Activated CD4-positive, alpha-beta T cell treated with anti-CD3 and anti-CD28 coated beads for 4 hours (primary cell): ENCODE data around the gene CLK1.

Experiments used
- DNase-seq, 2 donors: peaks; one replicate each; pipeline ENCODE4 v3.0.0-alpha.2; 2020

Gene CLK1

DNA sequence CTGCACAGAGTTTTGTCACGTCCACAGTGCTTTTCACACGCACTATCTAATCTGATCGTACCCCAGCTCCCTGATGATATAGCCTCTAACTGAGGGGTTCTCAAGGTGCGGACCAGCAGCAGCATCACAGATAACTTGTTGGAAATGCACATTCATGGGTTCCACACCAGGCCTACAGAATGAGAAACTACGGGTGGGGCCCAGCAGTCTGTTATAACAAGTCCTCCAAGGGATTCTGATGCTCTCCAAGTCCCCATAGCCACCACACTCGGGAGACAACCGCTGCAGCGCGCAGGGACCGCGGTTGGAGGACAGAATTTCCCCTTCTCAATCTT lies 53.5 kb downstream of the CLK1 start:
- DNase-seq = no peak

DNA sequence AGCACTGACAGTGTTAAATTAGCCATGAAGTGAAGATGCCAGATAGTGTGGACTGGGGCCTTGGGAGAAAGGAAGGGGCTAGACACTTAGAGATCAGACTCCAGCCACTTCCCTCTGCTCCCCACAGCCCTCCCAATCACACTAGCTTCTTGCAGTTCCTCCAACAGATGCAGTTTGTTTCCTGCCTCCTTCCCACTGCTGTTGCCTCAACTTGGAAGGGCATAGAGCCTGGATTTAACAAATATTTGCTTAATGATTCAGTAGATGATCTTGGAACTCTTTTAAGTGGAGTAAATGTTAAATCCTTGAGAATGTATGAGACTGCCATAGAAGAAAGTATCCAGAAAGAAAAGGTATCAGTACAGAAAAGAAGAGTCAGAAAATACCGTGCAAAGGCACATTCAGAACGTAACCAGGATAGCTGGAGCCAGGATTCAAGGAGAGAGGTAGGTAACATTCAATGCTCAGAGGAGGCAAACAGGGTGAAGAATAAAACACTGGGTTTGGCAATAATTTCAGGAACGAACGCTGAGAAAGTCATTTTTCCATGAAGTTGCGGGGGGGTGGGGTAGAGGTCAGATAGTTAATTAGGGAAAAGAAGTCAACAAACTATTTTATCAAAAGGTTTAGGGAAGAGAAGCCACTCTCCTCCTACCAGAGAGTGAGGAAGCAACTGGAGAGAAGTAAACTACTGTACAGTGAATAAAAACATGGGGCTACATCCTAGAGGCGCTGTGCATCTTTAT lies 54.0 kb downstream of the CLK1 start:
- DNase-seq = no peak

DNA sequence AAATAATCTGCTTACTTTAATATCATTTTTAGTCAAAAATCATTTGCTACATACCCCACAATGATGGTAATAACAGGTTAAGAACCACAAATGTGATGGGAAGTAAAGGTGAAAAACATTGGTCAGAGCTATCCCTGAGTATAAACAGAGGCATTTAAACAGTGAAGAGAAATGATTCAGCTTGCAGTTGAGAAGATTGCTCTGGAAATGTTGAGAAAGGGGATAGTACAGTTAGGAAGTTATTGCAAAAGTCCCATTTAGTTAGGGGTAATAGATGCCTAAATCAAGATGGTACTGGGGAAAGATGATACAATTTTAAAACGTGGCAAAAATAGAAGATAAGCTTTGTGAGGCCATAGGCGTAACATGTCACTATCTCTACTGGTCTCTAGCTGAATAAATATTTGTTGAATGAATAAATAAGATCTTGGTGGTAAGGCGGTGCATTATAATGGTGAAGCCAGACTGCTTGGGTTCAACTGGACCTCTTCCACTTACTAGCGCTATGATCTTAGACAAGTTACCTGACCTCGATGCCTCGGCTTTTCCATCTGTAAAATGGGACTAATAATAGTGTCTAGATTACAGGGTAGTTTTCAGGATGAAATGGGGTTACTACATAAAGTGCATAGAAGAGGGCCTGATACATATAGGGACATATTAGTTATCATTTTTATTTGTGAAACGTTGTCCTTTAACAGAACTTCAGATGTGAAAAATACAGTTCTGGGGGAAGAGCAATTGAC lies 54.8 kb downstream of the CLK1 start:
- no peak for DNase-seq
